HEK293T (cell line): ENCODE measurements around the gene LVRN.

Experiments used
- CTCF ChIA-PET: fragments of 350-600 bp; formaldehyde crosslinking; extraction: SDS; loops from one replicate; lab custom pipeline; 2021; ENCODE audit warnings: antibody characterized with exemption, inconsistent platforms; lab: Yijun Ruan, JAX
- POLR2A ChIA-PET: fragments of 350-600 bp; formaldehyde crosslinking; extraction: SDS; loops from one replicate; lab custom pipeline; 2020; ENCODE audit warnings: antibody characterized with exemption, inconsistent platforms; lab: Yijun Ruan, JAX
- DNase-seq: peaks from one replicate; pipeline ENCODE4 v3.0.0; 2012; ENCODE audit warnings: mixed read lengths; ENCODE audit errors: extremely low spot score
- ARNT ChIP-seq: fragments of 450-650 bp; IDR thresholded peaks from 2 replicates; pipeline ENCODE4 v1.6.1; 2017; ENCODE audit warnings: mild to moderate bottlenecking
- BHLHE40 ChIP-seq: fragments of 450-650 bp; IDR thresholded peaks from 2 replicates; pipeline ENCODE4 v1.6.1; 2016; ENCODE audit warnings: mild to moderate bottlenecking, moderate library complexity, borderline replicate concordance
- CTBP1 ChIP-seq: fragments of 450-650 bp; IDR thresholded peaks from 2 replicates; pipeline ENCODE4 v1.6.1; 2016; ENCODE audit warnings: borderline replicate concordance
- ELF4 ChIP-seq: fragments of 450-650 bp; IDR thresholded peaks from 2 replicates; pipeline ENCODE4 v1.6.1; 2017; ENCODE audit warnings: antibody characterized with exemption
- FOXA1 ChIP-seq: fragments of 450-650 bp; IDR thresholded peaks from 2 replicates; pipeline ENCODE4 v1.6.1; 2016; ENCODE audit warnings: mild to moderate bottlenecking
- FOXK2 ChIP-seq: fragments of 450-650 bp; IDR thresholded peaks from 2 replicates; pipeline ENCODE4 v1.6.1; 2016; ENCODE audit warnings: mild to moderate bottlenecking
- FOXM1 ChIP-seq: fragments of 450-650 bp; IDR thresholded peaks from 2 replicates; pipeline ENCODE4 v1.6.1; 2017; ENCODE audit warnings: mild to moderate bottlenecking, borderline replicate concordance
- HDGF ChIP-seq: fragments of 450-650 bp; IDR thresholded peaks from 2 replicates; pipeline ENCODE4 v1.6.1; 2017; ENCODE audit warnings: antibody characterized with exemption, borderline replicate concordance
- L3MBTL2 ChIP-seq: fragments of 450-650 bp; conservative IDR thresholded peaks from 2 replicates; pipeline ENCODE4 v1.6.1; 2016; ENCODE audit warnings: mild to moderate bottlenecking
- LEF1 ChIP-seq: fragments of 450-650 bp; IDR thresholded peaks from 2 replicates; pipeline ENCODE4 v1.6.1; 2017; ENCODE audit warnings: mild to moderate bottlenecking, borderline replicate concordance
- NFRKB ChIP-seq: fragments of 450-650 bp; IDR thresholded peaks from 2 replicates; pipeline ENCODE4 v1.6.1; 2016; ENCODE audit warnings: mild to moderate bottlenecking, moderate library complexity
- PKNOX1 ChIP-seq: fragments of 450-650 bp; IDR thresholded peaks from 2 replicates; pipeline ENCODE4 v1.6.1; 2016
- SP1 ChIP-seq: fragments of 450-650 bp; IDR thresholded peaks from 2 replicates; pipeline ENCODE4 v1.6.1; 2017
- SUZ12 ChIP-seq: fragments of 450-650 bp; IDR thresholded peaks from 2 replicates; pipeline ENCODE4 v1.6.1; 2016; ENCODE audit warnings: mild to moderate bottlenecking
- TARDBP ChIP-seq: fragments of 450-650 bp; IDR thresholded peaks from 2 replicates; pipeline ENCODE4 v1.6.1; 2016
- ZNF384 ChIP-seq: fragments of 450-650 bp; IDR thresholded peaks from 2 replicates; pipeline ENCODE4 v1.6.1; 2016

Gene LVRN

GRCh38 chr5:116032991-116033390, 70.7 kb downstream of the LVRN start:
- DNase-seq = no peak
- TF ChIP-seq PKNOX1 (no peak), ZNF384 (no peak), CTBP1 (no peak), BHLHE40 (no peak), ELF4 (no peak), FOXK2 (no peak), NFRKB (no peak), LEF1 (no peak), SP1 (no peak)
- POLR2A ChIA-PET = no interaction called here
- CTCF ChIA-PET = interaction anchor here (0.5 kb wide), 1 partner anchor 35 kb away, joined by 3 read pairs; no protein-coding TSS in a partner anchor

GRCh38 chr5:116035123-116035522, 72.8 kb downstream of the LVRN start:
- TF ChIP-seq ZNF384 (no peak), BHLHE40 (no peak), FOXM1 (no peak), SP1 (no peak), TARDBP (no peak), ARNT (no peak), FOXA1 (no peak), FOXK2 (no peak), ELF4 (no peak), HDGF (no peak), SUZ12 (no peak), CTBP1 (no peak), L3MBTL2 (no peak), NFRKB (no peak), PKNOX1 (no peak), LEF1 (no peak)
- POLR2A ChIA-PET = no interaction called here
- CTCF ChIA-PET = interaction anchor here (0.6 kb wide), 1 partner anchor 907 kb away, joined by 3 read pairs; no protein-coding TSS in a partner anchor
- DNase-seq = no peak

- CTCF ChIA-PET = no interaction called here
Observed at GRCh38 chr5:116037236-116037822, 75.1 kb downstream of the LVRN start.

GRCh38 chr5:116038817-116039216, 76.5 kb downstream of the LVRN start:
- CTCF ChIA-PET = no interaction called here
- TF ChIP-seq HDGF (no peak), SUZ12 (no peak), L3MBTL2 (no peak), FOXM1 (no peak), BHLHE40 (no peak), FOXA1 (no peak), ELF4 (no peak), SP1 (no peak)
- POLR2A ChIA-PET = no interaction called here
- no peak for DNase-seq

More at GRCh38 chr5:116037236-116037822, 75.1 kb downstream of the LVRN start:
- POLR2A ChIA-PET = no interaction called here
- TF ChIP-seq FOXK2 = no peak
- no peak for TF ChIP-seq ARNT
- TF ChIP-seq TARDBP = no peak
- no peak for DNase-seq

- DNase-seq = no peak
- TF ChIP-seq CTBP1 (no peak), LEF1 (no peak), ARNT (no peak), TARDBP (no peak), SP1 (no peak), NFRKB (no peak), PKNOX1 (no peak), FOXM1 (no peak), ZNF384 (no peak), L3MBTL2 (no peak), FOXK2 (no peak), FOXA1 (no peak), SUZ12 (no peak), BHLHE40 (no peak), HDGF (no peak), ELF4 (no peak)
- ChIA-PET CTCF (interaction anchor here (0.6 kb wide), 1 partner anchor 40 kb away, joined by 3 read pairs; no protein-coding TSS in a partner anchor), POLR2A (no interaction called here)
Observed at GRCh38 chr5:116042375-116042774, 80.1 kb downstream of the LVRN start.

GRCh38 chr5:116044073-116044472, 81.8 kb downstream of the LVRN start:
- ChIA-PET POLR2A (no interaction called here), CTCF (interaction anchor here (1.0 kb wide), 1 partner anchor 24 kb away, joined by 3 read pairs; no protein-coding TSS in a partner anchor)
- TF ChIP-seq BHLHE40 = no peak
- TF ChIP-seq ELF4 = no peak
- no peak for TF ChIP-seq FOXA1
- no peak for TF ChIP-seq SUZ12
- TF ChIP-seq L3MBTL2 = no peak
- no peak for TF ChIP-seq LEF1
- no peak for TF ChIP-seq ARNT
- no peak for TF ChIP-seq FOXM1
- no peak for TF ChIP-seq FOXK2
- no peak for TF ChIP-seq ZNF384
- no peak for TF ChIP-seq TARDBP
- no peak for TF ChIP-seq NFRKB
- TF ChIP-seq SP1 = no peak
- no peak for TF ChIP-seq PKNOX1
- DNase-seq = no peak
